HepG2 (cell line): ENCODE measurements around the gene LILRB4. TPM values are rescaled to one million over a fixed set of nuclear protein-coding genes. Genes with fewer than 3 reads are reported as not detected.

Experiments
- AGO2 ChIP-seq: fragments of 200-400 bp; formaldehyde crosslinking; optimal IDR thresholded peaks from 2 replicates; pipeline ENCODE3; 2017; ENCODE audit warnings: mild to moderate bottlenecking, low read depth, low read length, moderate library complexity
- EHMT2 ChIP-seq: fragments of 200-600 bp; sonication (generic); IDR thresholded peaks from 2 replicates; pipeline ENCODE4 v1.7.0; 2017; ENCODE audit warnings: antibody characterized with exemption, low read depth, low read length, borderline replicate concordance
- ELF4 ChIP-seq: sonication (generic); formaldehyde crosslinking; IDR thresholded peaks from 2 replicates; pipeline ENCODE4 v1.5.0; 2020; ENCODE audit warnings: missing genetic modification reagents, mild to moderate bottlenecking, moderate library complexity, borderline replicate concordance
- HOXD1 ChIP-seq: sonication (generic); formaldehyde crosslinking; IDR thresholded peaks from 2 replicates; pipeline ENCODE4 v1.5.0; 2020; ENCODE audit warnings: missing genetic modification reagents
- ISL2 ChIP-seq: sonication (generic); formaldehyde crosslinking; IDR thresholded peaks from 2 replicates; pipeline ENCODE4 v1.5.0; 2020; ENCODE audit warnings: missing genetic modification reagents
- JDP2 ChIP-seq: sonication (generic); formaldehyde crosslinking; IDR thresholded peaks from 2 replicates; pipeline ENCODE4 v1.8.1; 2022; ENCODE audit warnings: missing genetic modification reagents, borderline replicate concordance
- MBD4 ChIP-seq: IDR thresholded peaks from 2 replicates; pipeline ENCODE4 v1.6.1; 2012; ENCODE audit warnings: low read length, inconsistent platforms, borderline replicate concordance
- NR2F6 ChIP-seq, 2 experiments: IDR thresholded peaks; 2 replicates each; pipeline ENCODE4 v1.6.1; 2016; ENCODE audit warnings: antibody characterized with exemption in 1 of 2, mild to moderate bottlenecking in 1 of 2
- POLR2G ChIP-seq: fragments of 200-400 bp; formaldehyde crosslinking; IDR thresholded peaks from 2 replicates; pipeline ENCODE4 v1.6.1; 2018; ENCODE audit warnings: mild to moderate bottlenecking, low read depth, low read length, moderate library complexity
- SP5 ChIP-seq: IDR thresholded peaks from 2 replicates; pipeline ENCODE4 v1.6.1; 2016; ENCODE audit warnings: low read depth, borderline replicate concordance
- ZC3H4 ChIP-seq: sonication (generic); formaldehyde crosslinking; IDR thresholded peaks from 2 replicates; pipeline ENCODE4 v1.4.0; 2020; ENCODE audit warnings: missing genetic modification reagents, borderline replicate concordance
- ZNF549 ChIP-seq: sonication (generic); formaldehyde crosslinking; IDR thresholded peaks from 2 replicates; pipeline ENCODE4 v1.5.0; 2020; ENCODE audit warnings: missing genetic modification reagents
- polyA plus RNA-seq, 8 experiments: library from polyadenylated mRNA; depleted of rRNA in 3 of 8; stranded (reverse) in 7 of 8; unstranded in 1 of 8; fragments of >200 nt; fragmentation: Illumina TruSeq in 4 of 8; extraction: Trizol in 4 of 8; gene quantifications; 2 replicates each; pipeline versions ENCODE4 v1.2.1 to v1.2.3, GENCODE V29; 2011 to 2016; ENCODE audit warnings: low read depth in 4 of 8, missing spikeins in 1 of 8, mixed read lengths in 1 of 8; ENCODE audit not compliant: insufficient read depth in 1 of 8
- total RNA-seq, 5 experiments: library from RNA; depleted of rRNA; stranded (reverse); fragments of >200 nt; fragmentation: Illumina TruSeq; extraction: Trizol; gene quantifications; 2 replicates each; pipeline ENCODE4 v1.2.3, GENCODE V29; 2016; ENCODE audit warnings: low read depth in 1 of 5
- TF ChIP-seq, protein P1 (sequence below): sonication (generic); formaldehyde crosslinking; IDR thresholded peaks from 2 replicates; pipeline ENCODE4 v1.4.0; 2020; ENCODE audit warnings: missing genetic modification reagents
- TF ChIP-seq, protein P2 (sequence below): sonication (generic); formaldehyde crosslinking; IDR thresholded peaks from 2 replicates; pipeline ENCODE4 v1.8.0; 2022; ENCODE audit warnings: mild to moderate bottlenecking, missing genetic modification reagents, borderline replicate concordance
- TF ChIP-seq, protein P3 (sequence below): IDR thresholded peaks from 2 replicates; pipeline ENCODE4 v1.6.1; 2016; ENCODE audit warnings: missing compliant biosample characterization, missing genetic modification reagents, borderline replicate concordance
- TF ChIP-seq, protein P4 (sequence below): IDR thresholded peaks from 2 replicates; pipeline ENCODE4 v1.6.1; 2016; ENCODE audit warnings: mild to moderate bottlenecking, missing biosample characterization, missing genetic modification reagents
- TF ChIP-seq, protein P5 (sequence below): fragments of 450-650 bp; IDR thresholded peaks from 2 replicates; pipeline ENCODE4 v1.6.1; 2017; ENCODE audit warnings: mild to moderate bottlenecking
- TF ChIP-seq, protein P6 (sequence below): sonication (generic); formaldehyde crosslinking; IDR thresholded peaks from 2 replicates; pipeline ENCODE4 v1.4.0; 2020; ENCODE audit warnings: low read depth, missing genetic modification reagents

Gene LILRB4
- total and polyA plus RNA-seq, 2 of the 13 experiments (the other 11 are each of a cell fraction or from before 2014, with no cell fraction given): not detected

DNA sequence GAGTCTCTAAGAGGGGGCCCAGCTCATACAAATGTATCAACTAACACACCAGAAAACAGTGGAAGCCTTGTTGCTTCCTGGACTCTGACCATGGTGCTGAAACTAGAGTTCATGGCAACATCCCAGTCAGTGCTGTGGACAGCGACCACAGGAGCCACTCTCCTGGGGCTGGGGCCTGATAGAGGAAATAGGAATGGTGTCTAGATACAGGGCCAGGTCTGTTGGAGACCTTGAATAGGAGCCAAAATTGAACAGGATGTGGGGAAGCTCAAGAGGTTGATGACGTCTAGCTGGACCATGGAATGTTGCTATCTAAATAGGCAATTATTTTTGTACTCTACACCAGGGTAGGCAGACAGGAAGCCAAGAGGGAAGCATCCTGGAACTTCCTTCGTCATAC, 21.7 kb downstream of the LILRB4 start (continued):
- TF ChIP-seq, protein P1, sequence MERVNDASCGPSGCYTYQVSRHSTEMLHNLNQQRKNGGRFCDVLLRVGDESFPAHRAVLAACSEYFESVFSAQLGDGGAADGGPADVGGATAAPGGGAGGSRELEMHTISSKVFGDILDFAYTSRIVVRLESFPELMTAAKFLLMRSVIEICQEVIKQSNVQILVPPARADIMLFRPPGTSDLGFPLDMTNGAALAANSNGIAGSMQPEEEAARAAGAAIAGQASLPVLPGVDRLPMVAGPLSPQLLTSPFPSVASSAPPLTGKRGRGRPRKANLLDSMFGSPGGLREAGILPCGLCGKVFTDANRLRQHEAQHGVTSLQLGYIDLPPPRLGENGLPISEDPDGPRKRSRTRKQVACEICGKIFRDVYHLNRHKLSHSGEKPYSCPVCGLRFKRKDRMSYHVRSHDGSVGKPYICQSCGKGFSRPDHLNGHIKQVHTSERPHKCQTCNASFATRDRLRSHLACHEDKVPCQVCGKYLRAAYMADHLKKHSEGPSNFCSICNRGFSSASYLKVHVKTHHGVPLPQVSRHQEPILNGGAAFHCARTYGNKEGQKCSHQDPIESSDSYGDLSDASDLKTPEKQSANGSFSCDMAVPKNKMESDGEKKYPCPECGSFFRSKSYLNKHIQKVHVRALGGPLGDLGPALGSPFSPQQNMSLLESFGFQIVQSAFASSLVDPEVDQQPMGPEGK (CRISPR knock-in tag): peak; percentile 45; the same call in 1 of the 2 replicates
- TF ChIP-seq, protein P2, sequence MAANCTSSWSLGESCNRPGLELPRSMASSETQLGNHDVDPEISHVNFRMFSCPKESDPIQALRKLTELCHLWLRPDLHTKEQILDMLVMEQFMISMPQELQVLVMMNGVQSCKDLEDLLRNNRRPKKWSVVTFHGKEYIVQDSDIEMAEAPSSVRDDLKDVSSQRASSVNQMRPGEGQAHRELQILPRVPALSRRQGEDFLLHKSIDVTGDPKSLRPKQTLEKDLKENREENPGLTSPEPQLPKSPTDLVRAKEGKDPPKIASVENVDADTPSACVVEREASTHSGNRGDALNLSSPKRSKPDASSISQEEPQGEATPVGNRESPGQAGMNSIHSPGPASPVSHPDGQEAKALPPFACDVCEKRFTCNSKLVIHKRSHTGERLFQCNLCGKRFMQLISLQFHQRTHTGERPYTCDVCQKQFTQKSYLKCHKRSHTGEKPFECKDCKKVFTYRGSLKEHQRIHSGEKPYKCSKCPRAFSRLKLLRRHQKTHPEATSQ (CRISPR knock-in tag): no peak
- TF ChIP-seq ELF4 (CRISPR knock-in tag) (no peak), AGO2 (no peak), POLR2G (no peak), ISL2 (CRISPR knock-in tag) (no peak), NR2F6 (IDR thresholded peaks at IDR 0.05) (no peak), NR2F6 (CRISPR knock-in tag; IDR thresholded peaks at IDR 0.05) (0 out of 2 replicates have a peak, but pooled peaks have one; percentile 44), ZNF549 (CRISPR knock-in tag) (no peak), ZC3H4 (CRISPR knock-in tag) (no peak), MBD4 (no peak), JDP2 (CRISPR knock-in tag) (no peak; the same call in 1 of the 2 replicates), EHMT2 (peak; percentile 99), HOXD1 (CRISPR knock-in tag) (0 out of 2 replicates have a peak, but pooled peaks have one; percentile 35), SP5 (no peak)
- TF ChIP-seq, protein P3, sequence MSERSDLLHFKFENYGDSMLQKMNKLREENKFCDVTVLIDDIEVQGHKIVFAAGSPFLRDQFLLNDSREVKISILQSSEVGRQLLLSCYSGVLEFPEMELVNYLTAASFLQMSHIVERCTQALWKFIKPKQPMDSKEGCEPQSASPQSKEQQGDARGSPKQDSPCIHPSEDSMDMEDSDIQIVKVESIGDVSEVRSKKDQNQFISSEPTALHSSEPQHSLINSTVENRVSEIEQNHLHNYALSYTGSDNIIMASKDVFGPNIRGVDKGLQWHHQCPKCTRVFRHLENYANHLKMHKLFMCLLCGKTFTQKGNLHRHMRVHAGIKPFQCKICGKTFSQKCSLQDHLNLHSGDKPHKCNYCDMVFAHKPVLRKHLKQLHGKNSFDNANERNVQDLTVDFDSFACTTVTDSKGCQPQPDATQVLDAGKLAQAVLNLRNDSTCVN (CRISPR knock-in tag): peak; percentile 81
- TF ChIP-seq, protein P4, sequence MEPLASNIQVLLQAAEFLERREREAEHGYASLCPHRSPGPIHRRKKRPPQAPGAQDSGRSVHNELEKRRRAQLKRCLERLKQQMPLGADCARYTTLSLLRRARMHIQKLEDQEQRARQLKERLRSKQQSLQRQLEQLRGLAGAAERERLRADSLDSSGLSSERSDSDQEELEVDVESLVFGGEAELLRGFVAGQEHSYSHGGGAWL (CRISPR knock-in tag): peak; percentile 46; the same call in 1 of the 2 replicates
- TF ChIP-seq, protein P5, sequence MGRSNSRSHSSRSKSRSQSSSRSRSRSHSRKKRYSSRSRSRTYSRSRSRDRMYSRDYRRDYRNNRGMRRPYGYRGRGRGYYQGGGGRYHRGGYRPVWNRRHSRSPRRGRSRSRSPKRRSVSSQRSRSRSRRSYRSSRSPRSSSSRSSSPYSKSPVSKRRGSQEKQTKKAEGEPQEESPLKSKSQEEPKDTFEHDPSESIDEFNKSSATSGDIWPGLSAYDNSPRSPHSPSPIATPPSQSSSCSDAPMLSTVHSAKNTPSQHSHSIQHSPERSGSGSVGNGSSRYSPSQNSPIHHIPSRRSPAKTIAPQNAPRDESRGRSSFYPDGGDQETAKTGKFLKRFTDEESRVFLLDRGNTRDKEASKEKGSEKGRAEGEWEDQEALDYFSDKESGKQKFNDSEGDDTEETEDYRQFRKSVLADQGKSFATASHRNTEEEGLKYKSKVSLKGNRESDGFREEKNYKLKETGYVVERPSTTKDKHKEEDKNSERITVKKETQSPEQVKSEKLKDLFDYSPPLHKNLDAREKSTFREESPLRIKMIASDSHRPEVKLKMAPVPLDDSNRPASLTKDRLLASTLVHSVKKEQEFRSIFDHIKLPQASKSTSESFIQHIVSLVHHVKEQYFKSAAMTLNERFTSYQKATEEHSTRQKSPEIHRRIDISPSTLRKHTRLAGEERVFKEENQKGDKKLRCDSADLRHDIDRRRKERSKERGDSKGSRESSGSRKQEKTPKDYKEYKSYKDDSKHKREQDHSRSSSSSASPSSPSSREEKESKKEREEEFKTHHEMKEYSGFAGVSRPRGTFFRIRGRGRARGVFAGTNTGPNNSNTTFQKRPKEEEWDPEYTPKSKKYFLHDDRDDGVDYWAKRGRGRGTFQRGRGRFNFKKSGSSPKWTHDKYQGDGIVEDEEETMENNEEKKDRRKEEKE: no peak
- TF ChIP-seq, protein P6, sequence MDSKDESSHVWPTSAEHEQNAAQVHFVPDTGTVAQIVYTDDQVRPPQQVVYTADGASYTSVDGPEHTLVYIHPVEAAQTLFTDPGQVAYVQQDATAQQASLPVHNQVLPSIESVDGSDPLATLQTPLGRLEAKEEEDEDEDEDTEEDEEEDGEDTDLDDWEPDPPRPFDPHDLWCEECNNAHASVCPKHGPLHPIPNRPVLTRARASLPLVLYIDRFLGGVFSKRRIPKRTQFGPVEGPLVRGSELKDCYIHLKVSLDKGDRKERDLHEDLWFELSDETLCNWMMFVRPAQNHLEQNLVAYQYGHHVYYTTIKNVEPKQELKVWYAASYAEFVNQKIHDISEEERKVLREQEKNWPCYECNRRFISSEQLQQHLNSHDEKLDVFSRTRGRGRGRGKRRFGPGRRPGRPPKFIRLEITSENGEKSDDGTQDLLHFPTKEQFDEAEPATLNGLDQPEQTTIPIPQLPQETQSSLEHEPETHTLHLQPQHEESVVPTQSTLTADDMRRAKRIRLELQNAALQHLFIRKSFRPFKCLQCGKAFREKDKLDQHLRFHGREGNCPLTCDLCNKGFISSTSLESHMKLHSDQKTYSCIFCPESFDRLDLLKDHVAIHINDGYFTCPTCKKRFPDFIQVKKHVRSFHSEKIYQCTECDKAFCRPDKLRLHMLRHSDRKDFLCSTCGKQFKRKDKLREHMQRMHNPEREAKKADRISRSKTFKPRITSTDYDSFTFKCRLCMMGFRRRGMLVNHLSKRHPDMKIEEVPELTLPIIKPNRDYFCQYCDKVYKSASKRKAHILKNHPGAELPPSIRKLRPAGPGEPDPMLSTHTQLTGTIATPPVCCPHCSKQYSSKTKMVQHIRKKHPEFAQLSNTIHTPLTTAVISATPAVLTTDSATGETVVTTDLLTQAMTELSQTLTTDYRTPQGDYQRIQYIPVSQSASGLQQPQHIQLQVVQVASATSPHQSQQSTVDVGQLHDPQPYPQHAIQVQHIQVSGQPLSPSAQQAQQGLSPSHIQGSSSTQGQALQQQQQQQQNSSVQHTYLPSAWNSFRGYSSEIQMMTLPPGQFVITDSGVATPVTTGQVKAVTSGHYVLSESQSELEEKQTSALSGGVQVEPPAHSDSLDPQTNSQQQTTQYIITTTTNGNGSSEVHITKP (CRISPR knock-in tag): 0 out of 2 replicates have a peak, but pooled peaks have one; percentile 53
